Measurements from ENCODE around the gene LCE5A.

The LCE5A gene

GRCh38 chr1:152497273-152497672 lies 13.3 kb upstream of the LCE5A start (continued):
- TF ChIP-seq ZNF548 (tag by site-specific recombination; IDR thresholded peaks at IDR 0.05) = no peak
- TF ChIP-seq, protein P1, sequence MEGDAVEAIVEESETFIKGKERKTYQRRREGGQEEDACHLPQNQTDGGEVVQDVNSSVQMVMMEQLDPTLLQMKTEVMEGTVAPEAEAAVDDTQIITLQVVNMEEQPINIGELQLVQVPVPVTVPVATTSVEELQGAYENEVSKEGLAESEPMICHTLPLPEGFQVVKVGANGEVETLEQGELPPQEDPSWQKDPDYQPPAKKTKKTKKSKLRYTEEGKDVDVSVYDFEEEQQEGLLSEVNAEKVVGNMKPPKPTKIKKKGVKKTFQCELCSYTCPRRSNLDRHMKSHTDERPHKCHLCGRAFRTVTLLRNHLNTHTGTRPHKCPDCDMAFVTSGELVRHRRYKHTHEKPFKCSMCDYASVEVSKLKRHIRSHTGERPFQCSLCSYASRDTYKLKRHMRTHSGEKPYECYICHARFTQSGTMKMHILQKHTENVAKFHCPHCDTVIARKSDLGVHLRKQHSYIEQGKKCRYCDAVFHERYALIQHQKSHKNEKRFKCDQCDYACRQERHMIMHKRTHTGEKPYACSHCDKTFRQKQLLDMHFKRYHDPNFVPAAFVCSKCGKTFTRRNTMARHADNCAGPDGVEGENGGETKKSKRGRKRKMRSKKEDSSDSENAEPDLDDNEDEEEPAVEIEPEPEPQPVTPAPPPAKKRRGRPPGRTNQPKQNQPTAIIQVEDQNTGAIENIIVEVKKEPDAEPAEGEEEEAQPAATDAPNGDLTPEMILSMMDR (tag by site-specific recombination; IDR thresholded peaks at IDR 0.05) = no peak
- TF ChIP-seq, protein P2, sequence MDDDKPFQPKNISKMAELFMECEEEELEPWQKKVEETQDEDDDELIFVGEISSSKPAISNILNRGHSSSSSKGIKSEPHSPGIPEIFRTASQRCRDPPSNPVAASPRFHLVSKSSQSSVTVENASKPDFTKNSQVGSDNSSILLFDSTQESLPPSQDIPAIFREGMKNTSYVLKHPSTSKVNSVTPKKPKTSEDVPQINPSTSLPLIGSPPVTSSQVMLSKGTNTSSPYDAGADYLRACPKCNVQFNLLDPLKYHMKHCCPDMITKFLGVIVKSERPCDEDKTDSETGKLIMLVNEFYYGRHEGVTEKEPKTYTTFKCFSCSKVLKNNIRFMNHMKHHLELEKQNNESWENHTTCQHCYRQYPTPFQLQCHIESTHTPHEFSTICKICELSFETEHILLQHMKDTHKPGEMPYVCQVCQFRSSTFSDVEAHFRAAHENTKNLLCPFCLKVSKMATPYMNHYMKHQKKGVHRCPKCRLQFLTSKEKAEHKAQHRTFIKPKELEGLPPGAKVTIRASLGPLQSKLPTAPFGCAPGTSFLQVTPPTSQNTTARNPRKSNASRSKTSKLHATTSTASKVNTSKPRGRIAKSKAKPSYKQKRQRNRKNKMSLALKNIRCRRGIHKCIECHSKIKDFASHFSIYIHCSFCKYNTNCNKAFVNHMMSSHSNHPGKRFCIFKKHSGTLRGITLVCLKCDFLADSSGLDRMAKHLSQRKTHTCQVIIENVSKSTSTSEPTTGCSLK (tag by site-specific recombination; IDR thresholded peaks at IDR 0.05) = no peak
- TF ChIP-seq ZNF549 (tag by site-specific recombination; IDR thresholded peaks at IDR 0.05) = no peak

DNA sequence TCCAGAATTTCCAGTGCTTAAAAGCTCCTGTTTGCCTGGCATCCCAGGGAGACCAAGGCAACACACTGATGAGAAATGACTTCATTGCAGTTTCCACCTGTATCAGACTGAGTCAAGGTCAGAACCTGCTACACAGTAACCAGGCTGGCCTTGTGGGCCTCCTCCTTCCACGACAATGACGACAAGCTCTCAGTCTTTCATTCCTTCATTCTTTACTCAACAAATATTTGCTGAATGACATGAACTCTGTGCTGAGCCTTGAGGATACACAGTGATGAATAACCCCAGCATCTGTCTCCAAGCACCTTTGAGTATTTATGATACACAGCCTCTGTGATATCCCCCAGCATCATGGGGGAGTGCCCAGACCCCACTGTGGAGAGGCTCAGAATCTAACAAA lies 8.9 kb upstream of the LCE5A start:
- TF ChIP-seq ZNF416 (tag by site-specific recombination; IDR thresholded peaks at IDR 0.05) (no peak), ZSCAN23 (tag by site-specific recombination; IDR thresholded peaks at IDR 0.05) (no peak), ZSCAN30 (tag by site-specific recombination; IDR thresholded peaks at IDR 0.05) (no peak), SCRT2 (tag by site-specific recombination; IDR thresholded peaks at IDR 0.05) (no peak), GLI2 (tag by site-specific recombination; IDR thresholded peaks at IDR 0.05; ENCODE audit: borderline replicate concordance, low read depth) (no peak), ZNF223 (tag by site-specific recombination; IDR thresholded peaks at IDR 0.05) (no peak), ZNF341 (tag by site-specific recombination; IDR thresholded peaks at IDR 0.05; ENCODE audit: low read depth) (no peak), ZBTB21 (tag by site-specific recombination; IDR thresholded peaks at IDR 0.05) (no peak), ZNF544 (tag by site-specific recombination; IDR thresholded peaks at IDR 0.05) (no peak), ZNF394 (tag by site-specific recombination; IDR thresholded peaks at IDR 0.05; ENCODE audit: borderline replicate concordance) (no peak), ZNF311 (tag by site-specific recombination; IDR thresholded peaks at IDR 0.05; ENCODE audit: borderline replicate concordance) (no peak), ZBTB20 (tag by site-specific recombination; IDR thresholded peaks at IDR 0.05) (no peak), ZNF121 (tag by site-specific recombination; IDR thresholded peaks at IDR 0.05) (no peak), ZNF114 (tag by site-specific recombination; IDR thresholded peaks at IDR 0.05) (no peak)
- TF ChIP-seq, protein P3, sequence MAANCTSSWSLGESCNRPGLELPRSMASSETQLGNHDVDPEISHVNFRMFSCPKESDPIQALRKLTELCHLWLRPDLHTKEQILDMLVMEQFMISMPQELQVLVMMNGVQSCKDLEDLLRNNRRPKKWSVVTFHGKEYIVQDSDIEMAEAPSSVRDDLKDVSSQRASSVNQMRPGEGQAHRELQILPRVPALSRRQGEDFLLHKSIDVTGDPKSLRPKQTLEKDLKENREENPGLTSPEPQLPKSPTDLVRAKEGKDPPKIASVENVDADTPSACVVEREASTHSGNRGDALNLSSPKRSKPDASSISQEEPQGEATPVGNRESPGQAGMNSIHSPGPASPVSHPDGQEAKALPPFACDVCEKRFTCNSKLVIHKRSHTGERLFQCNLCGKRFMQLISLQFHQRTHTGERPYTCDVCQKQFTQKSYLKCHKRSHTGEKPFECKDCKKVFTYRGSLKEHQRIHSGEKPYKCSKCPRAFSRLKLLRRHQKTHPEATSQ (tag by site-specific recombination; IDR thresholded peaks at IDR 0.05) = no peak
- CTCF ChIA-PET = interaction anchor here (0.7 to 1.4 kb wide), 3 partner anchors 16 to 691 kb away, joined by 3 to 7 read pairs (median 3); no protein-coding TSS in a partner anchor
- no peaks in the 10 kb centered on the region for H3K4me1 ChIP-seq (ENCODE audit: control insufficient read depth, insufficient read depth, low read length)
- H3K36me3 ChIP-seq (ENCODE audit: control insufficient read depth in 2 of 2, insufficient read depth in 1 of 2, low read length in 2 of 2) = no peaks in the 10 kb centered on the region
- H3K9me3 ChIP-seq (ENCODE audit: control insufficient read depth, insufficient read depth, low read depth, low read length) = no peaks in the 10 kb centered on the region
- H3K27ac ChIP-seq (ENCODE audit: extremely low read depth, low read depth, low read length) = no peak overlapping the region
- POLR2A ChIA-PET = no interaction called here
- no peak overlapping the region for H3K4me3 ChIP-seq (ENCODE audit: low read depth, low read length)

DNA sequence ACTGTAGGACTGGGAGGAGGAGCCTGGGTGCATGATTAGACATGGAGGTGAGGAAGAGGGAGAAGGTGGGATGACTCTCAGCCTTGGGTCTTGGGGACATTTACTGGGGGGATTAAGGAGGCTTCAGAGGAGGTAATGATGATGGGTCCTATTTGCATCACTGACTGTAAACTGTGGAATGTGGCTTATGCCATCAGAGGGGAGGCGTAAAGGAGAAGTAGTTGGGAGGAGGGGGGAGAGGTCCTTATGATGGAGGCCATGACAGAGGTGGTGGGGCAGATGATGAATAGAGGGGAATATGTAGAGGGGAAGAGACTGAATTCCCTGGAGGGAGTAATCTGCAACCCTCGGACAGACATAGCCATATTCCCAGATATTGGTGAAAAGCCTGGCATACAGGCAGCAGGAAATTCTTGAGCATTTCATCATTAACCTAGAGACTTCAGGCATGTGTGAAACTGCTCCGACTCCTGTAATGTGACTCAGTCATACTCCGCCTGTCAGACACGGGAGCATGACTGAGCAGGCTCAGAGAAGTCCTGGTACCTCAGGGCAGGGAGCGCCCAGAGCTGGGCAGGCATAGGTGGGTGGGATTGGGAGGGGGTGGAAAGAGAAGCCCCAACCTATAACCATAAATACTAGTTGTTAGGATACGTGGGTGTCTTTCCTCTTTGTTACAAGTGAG lies 8.0 kb upstream of the LCE5A start:
- POLR2A ChIA-PET = no interaction called here
- CTCF ChIA-PET = interaction anchor here (1.0 to 1.2 kb wide), 2 partner anchors 8 to 32 kb away, joined by 3 to 4 read pairs; no protein-coding TSS in a partner anchor
- Histone ChIP-seq H3K27ac (ENCODE audit: extremely low read depth, low read depth, low read length) (no peak overlapping the region), H3K36me3 (ENCODE audit: control insufficient read depth in 2 of 2, insufficient read depth in 1 of 2, low read length in 2 of 2) (no peaks in the 10 kb centered on the region), H3K9me3 (ENCODE audit: control insufficient read depth, insufficient read depth, low read depth, low read length) (no peaks in the 10 kb centered on the region), H3K4me3 (ENCODE audit: low read depth, low read length) (no peak overlapping the region), H3K4me1 (ENCODE audit: control insufficient read depth, insufficient read depth, low read length) (no peaks in the 10 kb centered on the region)
- 0 out of 2 replicates have a peak, but pooled peaks have one; percentile 7 for TF ChIP-seq EGR2 (tag by site-specific recombination; IDR thresholded peaks at IDR 0.05; ENCODE audit: low read depth)
- no peak for TF ChIP-seq PBX3 (CRISPR knock-in tag; IDR thresholded peaks at IDR 0.05)
- no peak for TF ChIP-seq ZNF677 (tag by site-specific recombination; IDR thresholded peaks at IDR 0.05)
